Skin of body (tissue), 2 donors: Measurements from ENCODE around the gene CADM2. TPM values are rescaled to one million over a fixed set of nuclear protein-coding genes. Genes with fewer than 3 reads are reported as not detected.

ENCODE experiments used
- DNase-seq: peaks from one replicate; lab custom pipeline; 2025; lab: John Stamatoyannopoulos, UW
- total RNA-seq: library from RNA; depleted of rRNA; stranded (reverse); fragments of >200 nt; gene quantifications from one replicate; pipeline ENCODE4 v1.2.3, GENCODE V29; 2014

Gene CADM2
- total RNA-seq, 1 donor from 2014 or later, result 2.5 TPM

DNA sequence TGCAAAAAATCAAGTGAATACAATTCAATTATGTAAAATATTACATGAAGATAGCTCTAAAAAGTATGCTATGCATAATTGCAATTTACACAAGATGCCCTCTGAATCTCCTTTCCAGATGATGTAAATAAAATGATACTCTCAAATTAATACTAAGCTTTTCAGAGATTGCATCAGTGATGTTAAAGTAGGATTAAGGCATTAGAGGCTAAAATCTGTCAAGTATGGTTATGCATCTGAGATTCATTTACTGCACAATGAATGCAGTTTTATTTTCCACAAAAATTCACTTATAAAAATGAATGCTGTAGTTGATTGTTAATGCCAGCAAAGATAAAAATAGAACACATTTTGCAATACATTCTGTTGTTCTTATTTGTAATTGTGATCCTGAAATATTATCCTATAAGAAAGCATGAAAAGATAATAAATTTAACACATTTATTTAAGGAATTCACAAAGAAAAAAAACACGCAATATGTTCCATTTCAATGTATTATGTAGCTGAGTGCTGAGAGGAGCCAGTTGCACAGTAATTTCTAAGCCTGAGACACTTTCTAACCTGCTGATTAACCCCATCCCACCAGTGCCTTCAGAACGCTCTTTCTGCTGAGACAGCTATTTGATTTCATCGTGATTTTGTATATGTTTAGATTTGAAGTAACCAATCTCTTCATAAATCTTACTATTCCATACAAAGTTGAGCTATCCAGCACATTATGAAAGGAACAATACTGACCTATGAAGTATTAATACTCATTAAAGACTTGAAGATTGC is 224.4 kb downstream of the CADM2 start:
- DNase-seq, result peak; percentile 33

GRCh38 chr3:85185495-85185894 is 226.7 kb downstream of the CADM2 start:
- no peak for DNase-seq

- DNase-seq, result no peak
These were observed 230.9 kb downstream of the CADM2 start for GRCh38 chr3:85189731-85190130.

GRCh38 chr3:85193565-85193964 is 234.8 kb downstream of the CADM2 start:
- no peak for DNase-seq

DNA sequence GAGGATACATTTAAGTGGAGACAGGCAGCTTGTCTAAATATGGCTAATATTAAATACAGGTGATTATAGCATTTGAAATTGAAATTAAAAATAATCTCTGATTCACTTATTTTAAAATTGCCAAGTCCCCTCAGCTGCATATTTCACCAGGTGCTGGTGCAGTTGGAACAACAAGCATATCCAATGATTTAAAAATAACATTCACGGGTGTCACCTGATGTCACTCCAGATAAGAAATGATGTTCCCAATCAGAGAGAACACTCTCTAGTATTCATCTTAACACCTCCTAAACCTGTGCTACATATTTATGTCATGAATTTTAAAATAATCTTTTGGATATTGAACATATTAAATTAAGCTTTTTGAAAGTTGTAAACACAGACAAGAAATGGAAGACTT is 249.9 kb downstream of the CADM2 start:
- no peak for DNase-seq

DNA sequence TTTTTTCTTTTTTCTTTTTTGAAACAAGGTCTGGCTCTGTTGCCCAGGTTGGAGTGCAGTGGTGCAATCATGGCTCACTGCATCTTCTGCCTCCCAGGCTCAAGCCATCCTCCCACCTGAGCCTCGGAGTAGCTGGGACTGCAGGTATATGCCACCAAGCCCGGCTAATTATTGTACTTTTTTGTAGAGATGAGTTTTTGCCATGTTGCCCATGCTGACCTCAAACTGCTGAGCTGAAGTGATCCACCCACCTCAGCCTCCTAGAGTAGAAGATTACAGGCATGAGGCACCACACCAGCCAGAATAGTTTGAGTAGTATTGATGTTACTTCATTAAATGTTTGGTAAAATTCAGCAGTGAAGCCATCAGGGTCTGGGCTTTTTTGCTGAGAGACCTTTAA is 251.8 kb downstream of the CADM2 start:
- no peak for DNase-seq

DNA sequence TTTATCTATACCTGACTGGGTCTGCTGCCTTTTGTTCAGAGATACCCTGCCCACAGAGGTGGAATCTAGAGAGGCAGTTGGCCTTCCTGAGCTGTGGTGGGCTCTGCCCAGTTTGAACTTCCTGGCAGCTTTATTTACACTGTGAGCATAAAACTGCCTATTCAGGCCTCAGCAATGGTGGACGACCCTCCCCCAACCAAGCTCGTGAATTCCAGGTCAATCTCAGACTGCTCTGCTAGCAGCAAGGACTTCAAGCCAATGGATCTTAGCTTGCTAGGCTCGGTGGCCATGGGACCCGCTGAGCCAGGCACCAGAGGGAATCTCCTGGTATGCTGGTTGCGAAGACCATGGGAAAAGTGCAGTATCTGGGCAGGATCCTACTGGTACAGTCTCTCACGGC is 270.2 kb downstream of the CADM2 start:
- DNase-seq, result no peak

DNA sequence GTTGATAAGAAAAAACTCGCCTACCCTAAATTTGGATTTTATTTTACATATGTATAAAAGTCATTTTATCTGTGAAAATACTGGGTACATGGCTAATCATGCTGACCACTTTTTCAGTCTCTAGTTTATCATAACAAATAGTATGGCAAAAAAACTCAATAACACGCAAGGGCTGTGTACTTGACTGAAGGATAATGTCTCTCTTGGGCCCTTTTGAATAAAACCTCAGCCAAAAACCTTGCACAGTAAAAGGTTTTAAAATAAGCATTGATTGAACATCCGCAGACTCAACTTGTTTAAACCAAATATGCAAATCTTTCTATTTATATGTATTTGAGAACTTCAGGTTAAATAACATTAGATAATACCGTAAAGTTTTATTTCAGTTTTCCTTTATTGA is 285.3 kb downstream of the CADM2 start:
- DNase-seq, result no peak

DNA sequence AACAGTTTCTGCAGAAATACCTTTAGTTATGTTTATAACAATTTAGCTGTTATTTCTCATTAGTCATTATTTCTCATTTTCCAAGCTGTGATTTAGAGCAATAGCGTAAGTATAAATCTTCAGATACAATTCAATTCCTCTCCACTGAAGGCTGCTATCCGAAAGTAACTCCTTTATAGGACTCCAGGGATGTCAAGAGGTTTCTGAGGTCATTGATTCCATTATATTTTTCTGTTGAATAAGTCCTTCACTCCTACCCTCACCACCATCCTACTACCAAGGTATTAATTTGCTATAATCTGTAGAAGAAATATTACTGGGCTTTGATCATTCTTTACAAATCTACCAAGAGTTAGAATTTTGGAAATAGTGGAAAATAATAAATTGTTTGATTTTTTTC is 285.7 kb downstream of the CADM2 start:
- DNase-seq, result no peak

DNA sequence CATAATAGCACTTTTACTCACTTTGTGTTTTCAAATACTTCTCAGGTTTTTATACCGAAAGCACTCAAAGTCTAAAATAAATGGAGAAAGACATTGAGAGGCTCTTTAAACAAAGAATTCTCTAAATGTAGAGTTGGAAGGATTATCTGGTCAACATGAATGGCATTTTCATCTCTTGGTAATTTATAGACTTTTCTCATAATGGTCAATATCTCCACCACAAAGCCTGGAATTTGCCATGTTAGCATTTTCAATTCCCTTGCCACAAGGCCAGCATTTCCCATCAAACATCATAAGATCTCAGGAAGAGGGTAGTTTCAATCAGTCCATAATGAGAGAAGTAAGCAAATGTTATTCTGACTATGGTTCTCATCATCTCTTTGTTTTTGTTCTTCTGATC is 293.0 kb downstream of the CADM2 start:
- no peak for DNase-seq

DNA sequence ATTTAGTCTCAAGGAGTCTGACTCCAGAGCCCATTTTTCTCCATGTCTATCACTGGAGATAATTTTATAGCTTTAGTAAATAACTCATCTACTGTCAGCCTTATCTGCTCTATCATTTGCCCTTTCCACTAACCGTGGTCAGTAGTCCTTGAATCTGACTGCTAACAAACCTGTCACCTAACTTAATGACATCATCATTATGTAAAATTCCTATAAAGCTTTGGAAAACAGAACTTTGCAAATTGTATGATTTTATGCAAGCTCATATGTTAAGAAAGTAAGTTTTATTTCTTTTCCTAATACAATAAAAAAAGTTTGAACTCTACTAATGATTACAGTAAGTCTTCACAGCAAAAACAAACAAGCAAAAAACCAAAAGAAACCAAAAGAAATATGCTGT is 293.9 kb downstream of the CADM2 start:
- no peak for DNase-seq

- no peak for DNase-seq
These were observed 295.9 kb downstream of the CADM2 start for GRCh38 chr3:85254738-85255137.

GRCh38 chr3:85255949-85256348 is 297.2 kb downstream of the CADM2 start:
- DNase-seq, result no peak

GRCh38 chr3:85258326-85258725 is 299.5 kb downstream of the CADM2 start:
- no peak for DNase-seq

GRCh38 chr3:85258819-85259218 is 300.0 kb downstream of the CADM2 start:
- DNase-seq, result no peak

DNA sequence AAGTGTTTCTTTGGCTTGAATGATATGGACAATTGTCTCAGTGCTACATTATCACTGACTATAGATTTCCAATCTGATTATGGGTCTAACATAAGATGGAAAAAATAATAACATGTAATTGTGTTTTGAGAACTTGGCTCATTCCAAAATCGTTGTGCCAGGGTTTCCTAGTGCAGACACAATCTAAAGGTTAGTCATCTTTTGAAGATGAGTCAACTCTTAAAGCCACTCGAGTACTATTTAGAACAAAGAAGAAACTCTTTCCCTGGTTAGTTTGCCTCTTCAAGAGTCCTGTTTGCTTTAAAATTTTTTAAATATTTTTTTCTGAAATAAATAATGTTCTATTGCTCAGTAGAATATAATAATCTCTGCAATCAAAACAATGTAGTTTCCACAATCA is 301.0 kb downstream of the CADM2 start:
- no peak for DNase-seq

DNA sequence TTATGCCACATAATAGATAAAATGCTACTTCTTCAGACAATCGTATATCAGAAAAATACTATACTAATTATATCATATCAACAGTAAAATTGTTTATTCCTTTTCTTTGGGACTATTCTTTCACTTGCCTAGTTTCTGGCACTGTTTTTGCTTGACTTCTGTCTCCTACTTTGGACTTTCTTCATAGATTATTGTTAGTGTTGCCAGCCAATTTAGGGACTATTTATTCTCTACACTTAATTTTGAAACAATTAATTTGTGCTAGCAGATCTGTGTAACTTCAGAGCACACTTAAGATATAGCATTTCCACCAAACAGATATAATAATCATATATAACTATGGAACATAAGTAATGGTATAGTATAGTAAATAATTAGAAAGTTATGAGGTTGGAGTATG is 305.6 kb downstream of the CADM2 start:
- DNase-seq, result no peak

DNA sequence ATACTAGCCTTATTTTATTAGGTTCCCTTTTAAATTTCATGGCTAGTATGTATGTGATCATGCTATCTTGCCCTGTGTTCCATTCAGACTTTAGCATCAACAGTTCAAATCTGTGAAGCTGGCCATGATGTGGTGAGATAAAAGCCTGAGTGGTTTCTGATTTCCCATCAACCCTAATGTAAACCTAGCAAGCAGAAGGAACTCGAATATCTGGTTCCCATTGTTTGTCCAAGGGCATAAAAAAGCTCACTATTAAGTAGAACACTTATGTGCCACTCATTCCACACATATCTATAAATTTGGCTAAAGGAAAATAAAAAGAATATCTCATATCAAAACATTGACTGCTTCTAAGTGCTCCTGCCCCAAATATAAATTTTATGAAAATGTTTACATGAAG is 311.7 kb downstream of the CADM2 start:
- DNase-seq, result no peak

DNA sequence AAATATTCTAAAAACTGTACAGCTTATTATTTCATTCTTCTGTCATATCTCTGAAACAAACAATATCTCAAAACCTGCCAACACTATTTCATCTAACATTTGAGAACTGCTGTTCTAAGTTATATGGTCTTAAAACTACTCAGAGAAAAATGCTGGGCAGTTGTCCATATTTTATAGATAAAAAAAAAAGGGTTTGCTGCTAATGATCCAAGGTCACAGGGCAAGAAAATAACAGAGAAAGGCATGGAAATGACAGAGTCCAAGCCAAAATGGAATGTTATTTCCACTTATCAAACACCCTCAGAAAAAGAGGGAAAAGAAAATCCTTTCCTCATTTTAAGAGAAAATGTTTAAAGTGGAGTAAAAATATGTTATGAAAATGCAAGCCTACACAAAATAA is 313.1 kb downstream of the CADM2 start:
- no peak for DNase-seq

GRCh38 chr3:85288257-85288656 is 329.5 kb downstream of the CADM2 start:
- no peak for DNase-seq

DNA sequence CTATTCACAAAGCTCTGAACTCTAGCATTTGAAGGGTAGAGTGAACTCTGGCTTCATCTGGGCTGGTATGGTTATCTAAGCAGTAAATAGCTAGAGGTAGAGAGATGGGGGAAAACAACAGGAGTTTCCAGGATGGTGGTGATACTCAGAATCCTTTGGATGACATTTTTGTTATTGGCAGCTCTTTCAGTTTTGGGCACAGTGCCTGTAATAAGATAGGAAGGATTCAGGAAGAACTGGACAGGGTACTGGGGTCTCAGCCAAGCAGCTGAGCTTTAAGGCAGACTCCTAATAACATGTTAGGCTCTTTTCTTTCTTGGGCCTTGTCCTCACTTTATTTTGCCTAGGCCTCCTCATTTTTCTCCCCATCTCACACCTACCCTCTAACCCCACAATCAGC is 338.5 kb downstream of the CADM2 start:
- no peak for DNase-seq

GRCh38 chr3:85298032-85298431 is 339.2 kb downstream of the CADM2 start:
- no peak for DNase-seq

GRCh38 chr3:85303156-85303555 is 344.4 kb downstream of the CADM2 start:
- no peak for DNase-seq
